Colonic mucosa (tissue), 4 donors: ENCODE data around the gene GALNT1. TPM values are rescaled to one million over a fixed set of nuclear protein-coding genes. Genes with fewer than 3 reads are reported as not detected.

Experiments
- DNase-seq: peaks from one replicate; pipeline ENCODE4 v3.0.0-alpha.2; 2020
- H3K27ac ChIP-seq: fragments of 200-600 bp; one replicate; pipeline ENCODE4 v1.8.0; 2021
- H3K27me3 ChIP-seq: fragments of 200-600 bp; one replicate; pipeline ENCODE4 v1.8.0; 2021
- H3K36me3 ChIP-seq: fragments of 200-600 bp; one replicate; pipeline ENCODE4 v1.8.0; 2021
- H3K4me1 ChIP-seq: fragments of 200-600 bp; one replicate; pipeline ENCODE4 v1.8.0; 2021; ENCODE audit warnings: mild to moderate bottlenecking
- H3K4me3 ChIP-seq: fragments of 200-600 bp; one replicate; pipeline ENCODE4 v1.8.0; 2021
- H3K9ac ChIP-seq, 2 donors: one replicate each; pipeline ENCODE4 v1.7.0; 2013; ENCODE audit warnings: control low read depth in 2 of 2, low read depth in 2 of 2, low read length in 2 of 2
- H3K9me3 ChIP-seq: fragments of 200-600 bp; one replicate; pipeline ENCODE4 v1.8.0; 2021
- intact Hi-C: fragments of 100-400 bp; cut with DNase I; formaldehyde crosslinking; loops from one replicate; pipeline ENCODE4 v1.14.1; 2022
- total RNA-seq, 2 donors: library from RNA; stranded (reverse); fragmentation: NEBNext Ultra II Directional in 1 of 2; extraction: Animal tissue kit (Norgen Biotek cat#: 25700) in 1 of 2; gene quantifications; one replicate each; pipeline ENCODE4 v1.2.1, GENCODE V29; 2021
- TF ChIP-seq, protein P1 (sequence below): fragments of 200-600 bp; IDR thresholded peaks from one replicate; pipeline ENCODE4 v1.8.0; 2022; ENCODE audit warnings: antibody characterized with exemption, mild to moderate bottlenecking
- donor health status: healthy.
- donor health status: DM: no; HTN: no; CAD: no.
- donor health status: DM: no; HTN: no; CAD: no.

Gene GALNT1
- total RNA-seq, 2 donors from 2014 or later = 108 to 140 TPM

DNA sequence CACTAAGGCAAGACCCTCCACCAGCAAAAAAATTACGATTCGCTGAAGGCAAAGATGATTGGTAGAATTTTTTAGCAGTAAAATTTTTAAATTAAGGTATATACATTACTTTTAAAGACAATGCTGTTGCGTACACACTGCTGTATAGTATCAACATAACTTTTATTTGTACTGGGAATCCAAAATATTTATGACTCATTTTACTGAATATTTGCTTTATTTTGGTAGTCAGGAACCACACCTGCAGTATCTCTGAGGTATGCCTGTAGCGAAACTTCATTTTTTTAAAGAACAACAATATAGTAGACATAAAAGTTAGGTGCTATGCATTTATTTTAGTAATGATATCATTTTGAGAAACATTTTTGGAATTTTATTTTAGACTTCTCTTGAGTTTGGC lies 57.8 kb downstream of the GALNT1 start:
- TF ChIP-seq, protein P1, sequence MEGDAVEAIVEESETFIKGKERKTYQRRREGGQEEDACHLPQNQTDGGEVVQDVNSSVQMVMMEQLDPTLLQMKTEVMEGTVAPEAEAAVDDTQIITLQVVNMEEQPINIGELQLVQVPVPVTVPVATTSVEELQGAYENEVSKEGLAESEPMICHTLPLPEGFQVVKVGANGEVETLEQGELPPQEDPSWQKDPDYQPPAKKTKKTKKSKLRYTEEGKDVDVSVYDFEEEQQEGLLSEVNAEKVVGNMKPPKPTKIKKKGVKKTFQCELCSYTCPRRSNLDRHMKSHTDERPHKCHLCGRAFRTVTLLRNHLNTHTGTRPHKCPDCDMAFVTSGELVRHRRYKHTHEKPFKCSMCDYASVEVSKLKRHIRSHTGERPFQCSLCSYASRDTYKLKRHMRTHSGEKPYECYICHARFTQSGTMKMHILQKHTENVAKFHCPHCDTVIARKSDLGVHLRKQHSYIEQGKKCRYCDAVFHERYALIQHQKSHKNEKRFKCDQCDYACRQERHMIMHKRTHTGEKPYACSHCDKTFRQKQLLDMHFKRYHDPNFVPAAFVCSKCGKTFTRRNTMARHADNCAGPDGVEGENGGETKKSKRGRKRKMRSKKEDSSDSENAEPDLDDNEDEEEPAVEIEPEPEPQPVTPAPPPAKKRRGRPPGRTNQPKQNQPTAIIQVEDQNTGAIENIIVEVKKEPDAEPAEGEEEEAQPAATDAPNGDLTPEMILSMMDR = no peak

DNA sequence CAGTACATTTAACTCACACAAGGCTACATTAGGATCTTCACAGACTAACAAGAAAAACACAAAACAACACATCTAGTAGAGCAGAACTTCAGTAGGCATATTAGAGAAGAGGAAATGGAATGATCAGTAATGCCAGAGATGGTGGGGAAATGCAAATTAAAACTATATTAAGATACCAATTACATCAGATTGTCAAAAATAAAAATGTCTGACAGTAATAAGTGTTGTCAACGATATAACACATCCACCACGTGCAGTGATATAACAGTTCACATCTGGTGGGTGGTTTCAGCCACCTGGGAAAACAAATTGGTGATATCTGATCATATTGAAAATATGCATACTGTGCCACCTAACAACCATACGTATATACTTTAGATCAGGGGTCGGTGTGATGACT lies 59.9 kb downstream of the GALNT1 start:
- Histone ChIP-seq H3K9ac (no peak overlapping the region), H3K9me3 (no peaks in the 10 kb centered on the region), H3K27ac (no peak overlapping the region), H3K36me3 (no peaks in the 10 kb centered on the region), H3K4me1 (no peaks in the 10 kb centered on the region), H3K4me3 (no peak overlapping the region), H3K27me3 (no peaks in the 10 kb centered on the region)
- DNase-seq = no peak
- TF ChIP-seq, protein P1 = no peak
- intact Hi-C loops = no loop called here

More for the DNA sequence above, 57.8 kb downstream of the GALNT1 start:
- Histone ChIP-seq H3K27me3 (no peaks in the 10 kb centered on the region), H3K9me3 (no peaks in the 10 kb centered on the region), H3K9ac (no peak overlapping the region), H3K27ac (no peak overlapping the region), H3K36me3 (no peaks in the 10 kb centered on the region), H3K4me1 (no peaks in the 10 kb centered on the region), H3K4me3 (no peak overlapping the region)
- no peak for DNase-seq
- intact Hi-C loops = no loop called here

DNA sequence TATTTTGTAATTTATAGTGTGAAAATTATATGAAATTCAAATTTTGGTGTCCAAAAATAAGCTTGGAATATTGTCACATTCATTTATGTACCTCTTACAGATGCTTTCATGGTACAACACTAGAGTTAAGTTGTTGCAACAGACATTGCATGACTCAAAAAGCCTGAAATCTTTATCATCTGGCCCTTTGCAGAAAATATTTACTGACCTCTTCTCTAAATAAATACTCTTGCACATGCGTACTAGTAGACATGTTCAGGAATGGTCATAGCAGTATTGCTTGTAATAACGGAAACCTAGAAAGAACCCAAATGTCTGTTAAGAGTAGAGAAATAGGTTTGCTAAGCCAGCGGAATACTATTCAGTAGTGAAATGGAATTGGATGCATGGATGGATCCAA lies 60.4 kb downstream of the GALNT1 start:
- TF ChIP-seq, protein P1 = no peak
- H3K9ac ChIP-seq = no peak overlapping the region
- intact Hi-C loops = no loop called here

DNA sequence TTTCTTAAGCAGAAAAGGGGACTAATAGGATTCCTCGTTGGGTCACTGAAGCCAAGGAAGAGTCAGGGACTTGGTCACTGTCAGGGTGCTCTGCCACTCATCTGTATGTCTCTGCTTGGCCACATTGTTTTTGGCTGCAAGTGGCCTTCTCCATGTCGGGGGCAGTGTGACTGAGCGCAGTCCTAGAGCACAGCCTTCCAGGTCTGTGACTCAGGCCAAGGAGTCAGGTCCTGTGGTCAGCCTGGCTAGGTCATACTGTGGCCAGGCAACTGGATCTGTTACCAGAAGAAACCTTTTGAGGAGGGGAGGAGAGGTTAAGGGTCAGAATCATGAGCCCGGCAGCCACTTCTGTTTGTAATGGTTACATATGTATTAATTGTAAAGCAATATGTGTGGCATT lies 61.3 kb downstream of the GALNT1 start:
- no peaks in the 10 kb centered on the region for H3K27me3 ChIP-seq
- no peaks in the 10 kb centered on the region for H3K36me3 ChIP-seq
- H3K9ac ChIP-seq = no peak overlapping the region
- intact Hi-C loops = no loop called here
- H3K9me3 ChIP-seq = no peaks in the 10 kb centered on the region
- no peak overlapping the region for H3K4me3 ChIP-seq
- H3K4me1 ChIP-seq = no peaks in the 10 kb centered on the region
- TF ChIP-seq, protein P1 = no peak
- no peak overlapping the region for H3K27ac ChIP-seq
- no peak for DNase-seq

More for the DNA sequence above, 60.4 kb downstream of the GALNT1 start:
- H3K36me3 ChIP-seq = no peaks in the 10 kb centered on the region
- no peaks in the 10 kb centered on the region for H3K27me3 ChIP-seq
- no peak overlapping the region for H3K4me3 ChIP-seq
- DNase-seq = no peak
- H3K27ac ChIP-seq = no peak overlapping the region
- H3K4me1 ChIP-seq = no peaks in the 10 kb centered on the region
- H3K9me3 ChIP-seq = no peaks in the 10 kb centered on the region

DNA sequence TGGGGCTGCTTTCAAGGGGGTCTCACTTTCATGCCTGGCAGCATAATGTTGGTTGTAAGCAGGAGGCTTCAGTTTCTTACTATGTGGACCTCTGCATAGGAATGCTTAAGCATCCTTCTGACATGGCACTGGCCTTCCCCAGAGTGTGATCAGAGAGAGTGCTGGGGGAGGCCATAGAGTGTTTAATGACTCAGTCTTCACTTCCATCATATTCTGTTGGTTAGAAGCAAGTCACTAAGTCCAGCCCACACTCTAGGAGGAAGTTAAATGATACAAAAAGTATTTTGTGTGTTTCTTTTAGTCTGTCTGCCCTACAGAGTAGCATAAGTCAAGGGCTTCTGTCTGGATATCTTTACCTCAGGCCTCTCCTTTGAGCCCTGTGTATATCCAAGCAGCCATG lies 64.9 kb downstream of the GALNT1 start:
- intact Hi-C loops = no loop called here
- Histone ChIP-seq H3K27me3 (no peaks in the 10 kb centered on the region), H3K4me3 (no peak overlapping the region), H3K9ac (no peak overlapping the region), H3K27ac (no peak overlapping the region), H3K9me3 (no peaks in the 10 kb centered on the region), H3K36me3 (no peaks in the 10 kb centered on the region), H3K4me1 (no peaks in the 10 kb centered on the region)
- TF ChIP-seq, protein P1 = no peak
- no peak for DNase-seq
